ENCODE measurements around the gene C4orf50.

Gene C4orf50

DNA sequence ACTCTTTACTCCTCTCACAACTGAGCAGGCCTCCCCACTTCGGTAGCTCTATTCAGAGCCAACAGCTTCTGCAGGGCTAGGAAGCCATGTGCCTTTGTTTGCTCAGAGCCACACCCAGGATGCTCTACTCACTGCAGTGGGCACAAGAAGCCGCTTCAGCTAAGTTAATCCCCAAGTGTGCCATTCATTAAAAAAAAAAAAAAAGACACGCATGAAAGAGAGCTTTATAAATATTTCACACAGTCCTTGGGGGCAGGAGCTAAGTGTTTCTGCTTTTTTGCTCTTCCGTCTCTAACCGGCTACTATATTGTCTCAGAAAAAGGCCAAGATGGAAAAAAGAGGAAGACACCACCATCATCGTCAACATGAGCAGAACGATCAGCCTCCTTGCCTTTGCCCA, 133.4 kb downstream of the C4orf50 start:
- no peaks in the 10 kb centered on the region for H3K36me3 ChIP-seq (ENCODE audit: insufficient read depth, low read length)

DNA sequence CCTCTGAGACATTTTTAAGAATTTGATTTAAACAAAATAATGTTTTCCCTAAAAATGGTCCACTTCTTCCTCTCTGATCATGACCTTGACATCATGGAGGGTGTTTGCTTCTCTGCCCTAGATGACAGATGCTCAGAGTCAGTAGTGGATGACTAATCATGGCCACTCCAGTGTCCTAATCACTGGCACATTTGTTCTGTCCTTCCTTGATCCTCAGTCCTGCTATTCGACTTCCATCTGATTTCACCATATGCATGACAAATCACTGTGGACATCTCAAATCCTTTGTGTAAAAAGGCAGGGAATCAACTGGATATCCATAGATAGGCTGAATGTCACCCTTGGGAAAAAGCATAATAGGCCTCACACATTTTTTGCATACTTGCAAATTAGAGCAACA, 134.3 kb downstream of the C4orf50 start:
- H3K9me3 ChIP-seq (ENCODE audit: insufficient read depth, low read depth, low read length), result no peaks in the 10 kb centered on the region
- H3K4me2 ChIP-seq (ENCODE audit: low read depth, low read length, poor library complexity, severe bottlenecking), result no peak overlapping the region
- H3K27me3 ChIP-seq (ENCODE audit: insufficient read depth, low read length, poor library complexity, severe bottlenecking), result no peaks in the 10 kb centered on the region
- no peaks in the 10 kb centered on the region for H3K36me3 ChIP-seq (ENCODE audit: insufficient read depth, low read length)
- H3K9me2 ChIP-seq (replicated peaks; ENCODE audit: low read depth, low read length), result no peaks in the 10 kb centered on the region
- H3K4me1 ChIP-seq (ENCODE audit: insufficient read depth, low read length, poor library complexity, severe bottlenecking), result no peaks in the 10 kb centered on the region
- H3K9ac ChIP-seq (ENCODE audit: low read depth, low read length, poor library complexity, severe bottlenecking), result no peak overlapping the region
- H2AFZ ChIP-seq (ENCODE audit: low read length), result no peak overlapping the region
- no peaks in the 10 kb centered on the region for H3K79me2 ChIP-seq (ENCODE audit: insufficient read depth, low read length)
- TF ChIP-seq, protein P1, sequence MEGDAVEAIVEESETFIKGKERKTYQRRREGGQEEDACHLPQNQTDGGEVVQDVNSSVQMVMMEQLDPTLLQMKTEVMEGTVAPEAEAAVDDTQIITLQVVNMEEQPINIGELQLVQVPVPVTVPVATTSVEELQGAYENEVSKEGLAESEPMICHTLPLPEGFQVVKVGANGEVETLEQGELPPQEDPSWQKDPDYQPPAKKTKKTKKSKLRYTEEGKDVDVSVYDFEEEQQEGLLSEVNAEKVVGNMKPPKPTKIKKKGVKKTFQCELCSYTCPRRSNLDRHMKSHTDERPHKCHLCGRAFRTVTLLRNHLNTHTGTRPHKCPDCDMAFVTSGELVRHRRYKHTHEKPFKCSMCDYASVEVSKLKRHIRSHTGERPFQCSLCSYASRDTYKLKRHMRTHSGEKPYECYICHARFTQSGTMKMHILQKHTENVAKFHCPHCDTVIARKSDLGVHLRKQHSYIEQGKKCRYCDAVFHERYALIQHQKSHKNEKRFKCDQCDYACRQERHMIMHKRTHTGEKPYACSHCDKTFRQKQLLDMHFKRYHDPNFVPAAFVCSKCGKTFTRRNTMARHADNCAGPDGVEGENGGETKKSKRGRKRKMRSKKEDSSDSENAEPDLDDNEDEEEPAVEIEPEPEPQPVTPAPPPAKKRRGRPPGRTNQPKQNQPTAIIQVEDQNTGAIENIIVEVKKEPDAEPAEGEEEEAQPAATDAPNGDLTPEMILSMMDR (conservative IDR thresholded peaks at IDR 0.05; ENCODE audit: low read length), result no peak
- no peak for TF ChIP-seq EZH2phosphoT487 (IDR thresholded peaks at IDR 0.05; ENCODE audit: borderline replicate concordance)
- no peaks in the 10 kb centered on the region for H4K20me1 ChIP-seq (ENCODE audit: insufficient read depth, low read length, poor library complexity, severe bottlenecking)
- H3K4me3 ChIP-seq (ENCODE audit: low read length, poor library complexity, severe bottlenecking), result no peak overlapping the region
- no peaks in the 10 kb centered on the region for H3F3A ChIP-seq (ENCODE audit: low read depth)

More for the DNA sequence above, 133.4 kb downstream of the C4orf50 start:
- H4K20me1 ChIP-seq (ENCODE audit: insufficient read depth, low read length, poor library complexity, severe bottlenecking), result no peaks in the 10 kb centered on the region
- no peaks in the 10 kb centered on the region for H3K27me3 ChIP-seq (ENCODE audit: insufficient read depth, low read length, poor library complexity, severe bottlenecking)
- H3K4me3 ChIP-seq (ENCODE audit: low read length, poor library complexity, severe bottlenecking), result no peak overlapping the region
- no peak overlapping the region for H2AFZ ChIP-seq (ENCODE audit: low read length)
- no peaks in the 10 kb centered on the region for H3K79me2 ChIP-seq (ENCODE audit: insufficient read depth, low read length)
- H3K9me2 ChIP-seq (replicated peaks; ENCODE audit: low read depth, low read length), result no peaks in the 10 kb centered on the region
- H3K4me2 ChIP-seq (ENCODE audit: low read depth, low read length, poor library complexity, severe bottlenecking), result no peak overlapping the region
- no peaks in the 10 kb centered on the region for H3F3A ChIP-seq (ENCODE audit: low read depth)
- H3K4me1 ChIP-seq (ENCODE audit: insufficient read depth, low read length, poor library complexity, severe bottlenecking), result no peaks in the 10 kb centered on the region
- TF ChIP-seq, protein P1 (conservative IDR thresholded peaks at IDR 0.05; ENCODE audit: low read length), result no peak
- TF ChIP-seq EZH2phosphoT487 (IDR thresholded peaks at IDR 0.05; ENCODE audit: borderline replicate concordance), result no peak
- H3K9ac ChIP-seq (ENCODE audit: low read depth, low read length, poor library complexity, severe bottlenecking), result no peak overlapping the region
- H3K9me3 ChIP-seq (ENCODE audit: insufficient read depth, low read depth, low read length), result no peaks in the 10 kb centered on the region; the same call in 1 of the 2 replicates

DNA sequence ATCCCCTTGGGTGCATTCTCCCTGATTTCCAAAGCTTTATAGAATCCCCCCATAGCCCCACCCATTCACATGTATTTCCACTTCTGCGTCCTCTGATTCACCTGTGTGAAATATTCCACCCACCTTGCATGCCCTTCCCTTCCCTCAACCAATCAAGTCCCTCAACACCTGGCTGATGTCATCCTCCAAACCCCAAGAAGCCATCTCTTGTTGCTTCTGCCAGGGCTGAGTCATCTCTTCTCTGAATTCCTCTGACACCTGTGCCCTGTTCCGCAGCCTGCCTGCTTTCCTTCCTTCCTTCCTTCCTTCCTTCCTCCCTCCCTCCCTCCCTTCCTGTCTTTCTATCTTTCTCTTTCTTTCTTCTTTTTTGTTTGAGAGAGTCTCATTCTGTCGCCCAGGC, 135.3 kb downstream of the C4orf50 start:
- no peak overlapping the region for H3K4me2 ChIP-seq (ENCODE audit: low read depth, low read length, poor library complexity, severe bottlenecking)
- no peaks in the 10 kb centered on the region for H4K20me1 ChIP-seq (ENCODE audit: insufficient read depth, low read length, poor library complexity, severe bottlenecking)
- H3K36me3 ChIP-seq (ENCODE audit: insufficient read depth, low read length), result no peaks in the 10 kb centered on the region

More for the DNA sequence above, 135.3 kb downstream of the C4orf50 start:
- TF ChIP-seq, protein P1 (conservative IDR thresholded peaks at IDR 0.05; ENCODE audit: low read length), result no peak
- TF ChIP-seq EZH2phosphoT487 (IDR thresholded peaks at IDR 0.05; ENCODE audit: borderline replicate concordance), result no peak
- Histone ChIP-seq H3K4me3 (ENCODE audit: low read length, poor library complexity, severe bottlenecking) (no peak overlapping the region), H3F3A (ENCODE audit: low read depth) (no peaks in the 10 kb centered on the region), H3K79me2 (ENCODE audit: insufficient read depth, low read length) (no peaks in the 10 kb centered on the region), H3K9ac (ENCODE audit: low read depth, low read length, poor library complexity, severe bottlenecking) (no peak overlapping the region), H3K27me3 (ENCODE audit: insufficient read depth, low read length, poor library complexity, severe bottlenecking) (no peaks in the 10 kb centered on the region), H3K9me3 (ENCODE audit: insufficient read depth, low read depth, low read length) (no peaks in the 10 kb centered on the region), H2AFZ (ENCODE audit: low read length) (no peak overlapping the region), H3K4me1 (ENCODE audit: insufficient read depth, low read length, poor library complexity, severe bottlenecking) (no peaks in the 10 kb centered on the region), H3K9me2 (replicated peaks; ENCODE audit: low read depth, low read length) (no peaks in the 10 kb centered on the region)

All from Loucy (cell line).